H9 (cell line): ENCODE results near the gene KCNMA1. TPM values are rescaled to one million over a fixed set of nuclear protein-coding genes. Genes with fewer than 3 reads are reported as not detected.

Source experiments
- DNase-seq: peaks from one replicate; pipeline ENCODE4 v3.0.0-alpha.2; 2017
- H2AFZ ChIP-seq: one replicate; pipeline ENCODE4 v1.6.1; 2013; ENCODE audit warnings: mild to moderate bottlenecking, low read length, control low read depth, moderate library complexity
- H2AK5ac ChIP-seq: 2 replicates; pipeline ENCODE4 v1.6.1; 2013; ENCODE audit warnings: low read length, control low read depth, mixed read lengths; ENCODE audit not compliant: insufficient read length
- H2BK120ac ChIP-seq: one replicate; pipeline ENCODE4 v1.6.1; 2013; ENCODE audit warnings: low read depth, mild to moderate bottlenecking, low read length, control low read depth, inconsistent platforms; ENCODE audit not compliant: poor library complexity, severe bottlenecking
- H2BK12ac ChIP-seq: 2 replicates; pipeline ENCODE4 v1.6.1; 2013; ENCODE audit warnings: low read length, control low read depth, mixed read lengths, low read depth; ENCODE audit not compliant: insufficient read length
- H2BK15ac ChIP-seq: 2 replicates; pipeline ENCODE4 v1.6.1; 2013; ENCODE audit warnings: low read depth, low read length, control low read depth
- H2BK20ac ChIP-seq: one replicate; pipeline ENCODE4 v1.6.1; 2013; ENCODE audit warnings: low read depth, mild to moderate bottlenecking, low read length, control low read depth, inconsistent platforms; ENCODE audit not compliant: poor library complexity, severe bottlenecking
- H2BK5ac ChIP-seq: 2 replicates; pipeline ENCODE4 v1.6.1; 2013; ENCODE audit warnings: low read length, control low read depth, mixed read lengths; ENCODE audit not compliant: insufficient read length
- H3K14ac ChIP-seq: 2 replicates; pipeline ENCODE4 v1.6.1; 2013; ENCODE audit warnings: low read length, control low read depth; ENCODE audit not compliant: insufficient read depth
- H3K18ac ChIP-seq: 2 replicates; pipeline ENCODE4 v1.6.1; 2013; ENCODE audit warnings: low read depth, mild to moderate bottlenecking, mixed read lengths, low read length, control low read depth; ENCODE audit not compliant: insufficient read length
- H3K23ac ChIP-seq: 2 replicates; pipeline ENCODE4 v1.6.1; 2013; ENCODE audit warnings: low read length, control low read depth, mixed read lengths, low read depth; ENCODE audit not compliant: insufficient read length
- H3K23me2 ChIP-seq: 2 replicates; pipeline ENCODE4 v1.6.1; 2013; ENCODE audit warnings: low read depth, mild to moderate bottlenecking, mixed read lengths, low read length, control low read depth; ENCODE audit not compliant: insufficient read length, poor library complexity, severe bottlenecking
- H3K27ac ChIP-seq: 2 replicates; pipeline ENCODE4 v1.5.1; 2013; ENCODE audit warnings: low read length, control low read depth, mixed read lengths, low read depth; ENCODE audit not compliant: insufficient read length
- H3K27me3 ChIP-seq: 2 replicates; pipeline ENCODE4 v1.6.1; 2013; ENCODE audit warnings: low read length, control low read depth, inconsistent platforms; ENCODE audit not compliant: insufficient read depth
- H3K4ac ChIP-seq: 2 replicates; pipeline ENCODE4 v1.6.1; 2013; ENCODE audit warnings: low read depth, mild to moderate bottlenecking, control low read depth, inconsistent platforms, low read length, moderate library complexity
- H3K4me1 ChIP-seq: 2 replicates; pipeline ENCODE4 v1.6.1; 2013; ENCODE audit warnings: low read length, control low read depth, inconsistent platforms; ENCODE audit not compliant: insufficient read depth
- H3K4me2 ChIP-seq: 2 replicates; pipeline ENCODE4 v1.6.1; 2013; ENCODE audit warnings: low read length, control low read depth, mixed read lengths; ENCODE audit not compliant: insufficient read length, insufficient read depth
- H3K56ac ChIP-seq: 2 replicates; pipeline ENCODE4 v1.6.1; 2013; ENCODE audit warnings: low read depth, mild to moderate bottlenecking, mixed read lengths, low read length, control low read depth; ENCODE audit not compliant: insufficient read length
- H3K79me1 ChIP-seq: 2 replicates; pipeline ENCODE4 v1.6.1; 2013; ENCODE audit warnings: low read depth, mild to moderate bottlenecking, moderate library complexity, low read length, control low read depth, inconsistent platforms; ENCODE audit not compliant: insufficient read depth, poor library complexity, severe bottlenecking
- H3K79me2 ChIP-seq: 2 replicates; pipeline ENCODE4 v1.6.1; 2013; ENCODE audit warnings: low read length, control low read depth, inconsistent platforms; ENCODE audit not compliant: insufficient read depth
- H3K9ac ChIP-seq: 2 replicates; pipeline ENCODE4 v1.6.1; 2013; ENCODE audit warnings: low read length, control low read depth, mixed read lengths; ENCODE audit not compliant: insufficient read length; ENCODE audit errors: extremely low read depth
- H3K9me3 ChIP-seq: one replicate; pipeline ENCODE4 v1.6.1; 2013; ENCODE audit warnings: low read depth, low read length, inconsistent platforms; ENCODE audit not compliant: control insufficient read depth
- H3T11ph ChIP-seq: one replicate; pipeline ENCODE4 v1.6.1; 2013; ENCODE audit warnings: mild to moderate bottlenecking, low read length, control low read depth, inconsistent platforms
- H4K20me1 ChIP-seq: one replicate; pipeline ENCODE4 v1.6.1; 2013; ENCODE audit not compliant: control insufficient read depth, insufficient read length, insufficient read depth
- H4K5ac ChIP-seq: 2 replicates; pipeline ENCODE4 v1.6.1; 2013; ENCODE audit warnings: low read depth, mild to moderate bottlenecking, mixed read lengths, low read length, control low read depth; ENCODE audit not compliant: insufficient read length
- H4K8ac ChIP-seq: replicated peaks from 2 replicates; pipeline ENCODE4 v1.6.1; 2013; ENCODE audit warnings: low read length, control low read depth, mixed read lengths, low read depth; ENCODE audit not compliant: insufficient read length
- H4K91ac ChIP-seq: 2 replicates; pipeline ENCODE4 v1.6.1; 2013; ENCODE audit warnings: low read depth, mild to moderate bottlenecking, moderate library complexity, mixed read lengths, low read length, control low read depth; ENCODE audit not compliant: insufficient read length
- H3K27ac Mint-ChIP-seq, 3 experiments: 2 replicates in 2 of 3; 3 replicates in 1 of 3; pipeline ENCODE4 v1.8.0; 2020 to 2021; ENCODE audit warnings: mixed read lengths in 3 of 3, mild to moderate bottlenecking in 1 of 3, moderate library complexity in 1 of 3
- H3K27me3 Mint-ChIP-seq: 2 replicates; pipeline ENCODE4 v1.8.0; 2021; ENCODE audit warnings: low read depth, mild to moderate bottlenecking, moderate library complexity, mixed read lengths
- H3K36me3 Mint-ChIP-seq, 3 experiments: 2 replicates in 2 of 3; 3 replicates in 1 of 3; pipeline ENCODE4 v1.8.0; 2020 to 2021; ENCODE audit warnings: low read depth in 3 of 3, mixed read lengths in 3 of 3; ENCODE audit not compliant: insufficient read depth in 1 of 3
- H3K4me1 Mint-ChIP-seq, 2 experiments: 2 replicates each; pipeline ENCODE4 v1.8.0; 2020; ENCODE audit warnings: mixed read lengths in 2 of 2
- H3K4me3 Mint-ChIP-seq, 2 experiments: 2 replicates in 1 of 2; 3 replicates in 1 of 2; pipeline ENCODE4 v1.8.0; 2020 to 2021; ENCODE audit warnings: mild to moderate bottlenecking in 2 of 2, mixed read lengths in 2 of 2, moderate library complexity in 1 of 2
- H3K9me3 Mint-ChIP-seq, 2 experiments: 2 replicates in 1 of 2; 3 replicates in 1 of 2; pipeline ENCODE4 v1.8.0; 2020; ENCODE audit warnings: mild to moderate bottlenecking in 2 of 2, mixed read lengths in 2 of 2, moderate library complexity in 1 of 2
- CTCF ChIP-seq: fragments of 200-600 bp; sonication (generic); conservative IDR thresholded peaks from 3 replicates; pipeline ENCODE4 v1.8.0; 2021; ENCODE audit warnings: antibody characterized with exemption, mild to moderate bottlenecking
- WGBS: extraction: QIAGEN DNeasy Blood & Tissue Kit; methylation state at CpG from one replicate; pipeline ENCODE4 v1.1.7; 2013; ENCODE audit warnings: missing lambda C conversion rate, low lambda C conversion rate, mixed read lengths; ENCODE audit not compliant: insufficient read length; ENCODE audit errors: extremely low coverage; 5-methylcytosine and 5-hydroxymethylcytosine counted together
- total RNA-seq: library from RNA; stranded (reverse); gene quantifications from 2 replicates; pipeline ENCODE4 v1.2.1, GENCODE V29; 2021

KCNMA1 gene
- total RNA-seq, 1 experiment from 2014 or later, result 2.0 TPM

DNA sequence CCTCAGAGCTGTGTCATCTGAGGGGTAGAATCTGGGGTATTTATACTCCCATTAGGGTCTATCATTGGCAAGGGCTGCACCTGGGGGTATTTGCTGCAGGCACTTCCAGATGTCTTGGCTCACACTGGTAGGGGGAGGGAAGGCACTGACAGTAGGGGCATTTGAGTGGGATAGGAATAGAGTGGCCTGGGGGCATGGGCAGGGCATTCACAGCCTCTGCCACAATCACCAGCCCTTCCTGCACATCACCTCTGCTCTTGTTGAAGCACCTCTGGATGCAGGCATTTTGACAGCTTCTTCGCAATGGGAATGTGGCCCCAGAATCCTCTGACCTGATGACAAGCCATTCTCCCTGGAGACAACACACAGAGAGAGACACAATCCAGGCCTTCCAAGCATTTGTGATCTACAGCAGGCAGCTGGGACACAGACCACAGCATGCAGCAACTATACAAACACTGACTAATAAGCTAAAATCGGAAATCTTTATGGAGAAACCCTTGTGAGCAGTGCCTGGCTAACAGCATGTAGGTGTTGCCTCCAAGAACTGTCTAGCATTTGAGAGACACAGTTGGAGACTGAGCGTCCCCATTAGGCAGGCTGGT is 178.5 kb downstream of the KCNMA1 start:
- Histone ChIP-seq H4K91ac (no peak overlapping the region), H3K14ac (no peak overlapping the region), H4K5ac (no peak overlapping the region), H2BK12ac (no peak overlapping the region), H2AFZ (no peak overlapping the region), H4K8ac (no peak overlapping the region), H2BK20ac (no peak overlapping the region), H3K79me2 (no peaks in the 10 kb centered on the region), H3K27ac (no peak overlapping the region), H3K23ac (no peak overlapping the region), H3K23me2 (no peaks in the 10 kb centered on the region), H2BK5ac (no peak overlapping the region), H2BK15ac (no peak overlapping the region), H4K20me1 (no peaks in the 10 kb centered on the region), H3K79me1 (no peaks in the 10 kb centered on the region), H3K9me3 (no peaks in the 10 kb centered on the region), H3K27me3 (no peaks in the 10 kb centered on the region), H3K4me1 (peaks cover 3% of the 10 kb centered on the region; the same call in 1 of the 2 replicates), H3K4me2 (no peak overlapping the region), H2AK5ac (no peak overlapping the region), H2BK120ac (no peak overlapping the region), H3K4ac (no peak overlapping the region), H3T11ph (no peak overlapping the region), H3K9ac (no peak overlapping the region), H3K18ac (no peak overlapping the region), H3K56ac (no peak overlapping the region)
- Mint-ChIP-seq H3K4me3 (no peak overlapping the region), H3K9me3 (no peaks in the 10 kb centered on the region), H3K27ac (no peak overlapping the region), H3K4me1 (peaks cover 11 to 20% of the 10 kb centered on the region in 2 experiments), H3K27me3 (peaks cover 3% of the 10 kb centered on the region), H3K36me3 (no peaks in the 10 kb centered on the region; a peak in 1 of 7 replicates)
- TF ChIP-seq CTCF, result no peak
- no peak for DNase-seq
- no CpG with 5 or more reads among the region's 3 CpGs for WGBS
